Small intestine (tissue), 7 donors: ENCODE results near the gene POMT2. TPM values are rescaled to one million over a fixed set of nuclear protein-coding genes. Genes with fewer than 3 reads are reported as not detected.
"Not testable (repeated sequence)": the region's sequence is repeated elsewhere in the genome, so short reads cannot be mapped to it uniquely, and the experiment has no call there.

Source experiments
- DNase-seq, 2 donors: peaks; one replicate each; pipeline versions ENCODE4 v3.0.0 to v3.0.0-alpha.2; 2013
- FAIRE-seq: peaks from 2 replicates; lab custom pipeline; 2012; peaks lifted over from hg19 to GRCh38; lab: Jason Lieb, UNC
- H3K27ac ChIP-seq, 3 donors: one replicate each; pipeline ENCODE4 v1.5.1; 2013; ENCODE audit warnings: low read length in 2 of 3, mild to moderate bottlenecking in 2 of 3, control low read depth in 1 of 3, inconsistent platforms in 1 of 3, low read depth in 1 of 3, moderate library complexity in 1 of 3
- H3K27me3 ChIP-seq, 3 donors: one replicate each; pipeline ENCODE4 v1.6.1; 2013; ENCODE audit warnings: low read length in 3 of 3, inconsistent platforms in 1 of 3; ENCODE audit not compliant: control insufficient read depth in 3 of 3, insufficient read depth in 3 of 3
- H3K36me3 ChIP-seq, 3 donors: one replicate each; pipeline ENCODE4 v1.6.1; 2013; ENCODE audit warnings: low read length in 3 of 3, inconsistent platforms in 1 of 3, low read depth in 1 of 3, mild to moderate bottlenecking in 1 of 3, moderate library complexity in 1 of 3; ENCODE audit not compliant: control insufficient read depth in 3 of 3, insufficient read depth in 2 of 3
- H3K4me1 ChIP-seq, 3 donors: one replicate each; pipeline ENCODE4 v1.6.1; 2013; ENCODE audit warnings: low read length in 2 of 3, inconsistent platforms in 1 of 3, low read depth in 1 of 3, mild to moderate bottlenecking in 1 of 3, moderate library complexity in 1 of 3; ENCODE audit not compliant: control insufficient read depth in 3 of 3, insufficient read depth in 2 of 3
- H3K4me3 ChIP-seq, 3 donors: one replicate each; pipeline ENCODE4 v1.5.1; 2013; ENCODE audit warnings: low read length in 3 of 3, control low read depth in 1 of 3, inconsistent platforms in 1 of 3, low read depth in 1 of 3, mild to moderate bottlenecking in 1 of 3, moderate library complexity in 1 of 3
- H3K9me3 ChIP-seq, 2 donors: one replicate each; pipeline ENCODE4 v1.6.1; 2013; ENCODE audit warnings: low read depth in 1 of 2, low read length in 1 of 2; ENCODE audit not compliant: control insufficient read depth in 2 of 2, insufficient read depth in 1 of 2
- WGBS, 3 donors: extraction: QIAGEN DNeasy Blood & Tissue Kit; methylation state at CpG; one replicate each; pipeline ENCODE4 v1.1.7; 2013; 5-methylcytosine and 5-hydroxymethylcytosine counted together
- polyA plus RNA-seq, 4 donors: library from polyadenylated mRNA; stranded (reverse) in 3 of 4; unstranded in 1 of 4; fragments of 200-250 nt in 3 of 4; fragments of 120-200 nt in 1 of 4; gene quantifications; one replicate each; pipeline versions ENCODE4 v1.2.1 to v1.2.3, GENCODE V29; 2013
- donor health status: healthy with polysubstance abuse.
- donor health status: control.
- donor health status: control.
- donor health status: Bipolar disorder and iron deficiency.
- donor health status: healthy.

POMT2 gene
- polyA plus RNA-seq, 4 donors = 9.7 to 13.3 (median 10.7) TPM

- Histone ChIP-seq H3K4me3 (no peak overlapping the region), H3K36me3 (peaks cover 10 to 17% (median 11%) of the 10 kb centered on the region in 3 donors), H3K27ac (no peak overlapping the region), H3K9me3 (no peaks in the 10 kb centered on the region), H3K4me1 (no peaks in the 10 kb centered on the region), H3K27me3 (no peaks in the 10 kb centered on the region)
- WGBS, 3 donors = 91 to 98% (median 96%) methylated on average over 3 of the region's 3 CpGs
- DNase-seq (no peak), FAIRE-seq (no peak)
Observed at GRCh38 chr14:77337880-77338279, 17.2 kb upstream of the POMT2 start.

DNA sequence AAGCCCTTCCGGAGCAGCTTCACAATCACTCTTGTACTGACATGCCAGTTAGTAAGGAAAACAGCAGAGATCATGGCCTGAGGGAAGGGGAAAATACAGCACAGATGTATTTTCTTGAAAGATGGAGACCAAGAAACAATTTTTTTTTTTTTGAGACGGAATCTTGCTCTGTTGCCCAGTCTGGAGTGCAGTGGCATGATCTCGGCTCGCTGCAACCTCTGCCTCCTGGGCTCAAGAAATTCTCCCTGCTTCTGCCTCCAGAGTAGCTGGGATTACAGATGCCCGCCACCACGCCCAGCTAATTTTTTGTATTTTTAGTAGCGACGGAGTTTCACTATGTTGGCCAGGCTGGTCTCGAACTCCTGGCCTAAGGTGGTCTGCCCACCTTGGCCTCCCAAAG, 16.6 kb upstream of the POMT2 start:
- WGBS, 3 donors = 96 to 100% (median 98%) methylated on average over 8 to 9 of the region's 9 CpGs
- not testable (repeated sequence) for FAIRE-seq, H3K9me3 ChIP-seq, H3K4me3 ChIP-seq, H3K4me1 ChIP-seq, H3K27me3 ChIP-seq, DNase-seq, H3K27ac ChIP-seq
- H3K36me3 ChIP-seq = peaks cover 10 to 14% (median 11%) of the 10 kb centered on the region in 3 donors

DNA sequence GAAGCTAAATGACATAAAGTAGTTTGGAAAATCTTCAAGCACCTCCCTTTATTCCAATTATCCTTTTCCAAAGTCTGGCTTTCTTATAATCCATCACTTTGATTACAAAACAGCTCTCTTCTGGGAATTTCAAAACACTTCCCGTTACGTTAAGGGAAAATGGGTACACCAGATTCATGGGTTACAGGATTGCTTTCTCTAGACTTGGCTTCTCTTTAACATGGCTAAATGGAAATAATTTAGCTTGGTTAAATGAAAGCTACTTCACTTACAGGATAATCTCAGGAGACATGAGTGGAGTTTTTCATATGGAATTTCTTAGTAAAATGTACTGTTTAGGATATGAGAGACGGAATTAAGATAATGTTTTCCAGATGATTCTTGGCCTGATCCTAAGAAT, 14.9 kb upstream of the POMT2 start:
- no peak for FAIRE-seq
- no peaks in the 10 kb centered on the region for H3K4me1 ChIP-seq
- no peaks in the 10 kb centered on the region for H3K9me3 ChIP-seq
- H3K27ac ChIP-seq = no peak overlapping the region
- no peak overlapping the region for H3K4me3 ChIP-seq
- WGBS, 3 donors = 91 to 95% (median 94%) methylated on average over 3 of the region's 3 CpGs
- H3K27me3 ChIP-seq = no peaks in the 10 kb centered on the region
- DNase-seq = no peak
- peaks cover 0 to 5% (median 0%) of the 10 kb centered on the region in 3 donors for H3K36me3 ChIP-seq

GRCh38 chr14:77329872-77330271, 9.2 kb upstream of the POMT2 start:
- 90 to 94% (median 90%) methylated on average over 7 of the region's 7 CpGs for WGBS, 3 donors
- no peak overlapping the region for H3K27ac ChIP-seq
- FAIRE-seq (no peak), DNase-seq (no peak)
- no peaks in the 10 kb centered on the region for H3K36me3 ChIP-seq
- H3K27me3 ChIP-seq = no peaks in the 10 kb centered on the region
- H3K4me1 ChIP-seq = no peaks in the 10 kb centered on the region
- no peak overlapping the region for H3K4me3 ChIP-seq
- H3K9me3 ChIP-seq = no peaks in the 10 kb centered on the region

DNA sequence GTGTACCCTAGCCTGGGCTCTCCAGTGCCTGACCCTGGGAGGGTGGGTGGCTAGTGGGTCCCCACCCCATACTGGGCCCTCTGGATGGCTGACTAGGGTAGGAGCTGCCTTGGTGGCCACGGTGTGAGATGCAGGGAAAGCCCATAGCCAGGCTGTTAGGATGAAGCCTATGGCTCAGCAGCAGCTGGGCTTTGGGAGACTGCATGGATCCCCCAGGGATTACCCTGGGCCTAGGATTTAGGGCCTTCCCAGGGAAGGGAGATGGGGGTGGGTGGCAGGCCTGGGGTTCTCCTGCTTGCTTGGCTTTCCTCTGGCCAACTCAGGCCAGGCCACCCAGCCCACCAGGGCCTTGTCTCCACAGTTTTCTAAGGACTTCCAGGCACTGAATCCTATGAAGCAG, 6.4 kb upstream of the POMT2 start:
- H3K4me3 ChIP-seq = no peak overlapping the region

GRCh38 chr14:77325746-77326094, 5.0 kb upstream of the POMT2 start:
- no peak overlapping the region for H3K27ac ChIP-seq
- H3K9me3 ChIP-seq = no peaks in the 10 kb centered on the region
- peaks cover 0 to 7% (median 0%) of the 10 kb centered on the region in 3 donors for H3K4me1 ChIP-seq
- WGBS, 3 donors = 84 to 92% (median 91%) methylated on average over 3 of the region's 3 CpGs
- DNase-seq = no peak
- no peaks in the 10 kb centered on the region for H3K27me3 ChIP-seq
- FAIRE-seq = no peak
- H3K4me3 ChIP-seq = no peak overlapping the region
- H3K36me3 ChIP-seq = peaks cover 0 to 8% (median 0%) of the 10 kb centered on the region in 3 donors

More for the DNA sequence above, 6.4 kb upstream of the POMT2 start:
- Histone ChIP-seq H3K27ac (no peak overlapping the region), H3K36me3 (peaks cover 0 to 8% (median 0%) of the 10 kb centered on the region in 3 donors), H3K27me3 (no peaks in the 10 kb centered on the region), H3K4me1 (peaks cover 0 to 4% (median 0%) of the 10 kb centered on the region in 3 donors), H3K9me3 (no peaks in the 10 kb centered on the region)
- DNase-seq (no peak), FAIRE-seq (no peak)
- 71 to 100% (median 100%) methylated on average over 1 of the region's 1 CpG for WGBS, 3 donors

DNA sequence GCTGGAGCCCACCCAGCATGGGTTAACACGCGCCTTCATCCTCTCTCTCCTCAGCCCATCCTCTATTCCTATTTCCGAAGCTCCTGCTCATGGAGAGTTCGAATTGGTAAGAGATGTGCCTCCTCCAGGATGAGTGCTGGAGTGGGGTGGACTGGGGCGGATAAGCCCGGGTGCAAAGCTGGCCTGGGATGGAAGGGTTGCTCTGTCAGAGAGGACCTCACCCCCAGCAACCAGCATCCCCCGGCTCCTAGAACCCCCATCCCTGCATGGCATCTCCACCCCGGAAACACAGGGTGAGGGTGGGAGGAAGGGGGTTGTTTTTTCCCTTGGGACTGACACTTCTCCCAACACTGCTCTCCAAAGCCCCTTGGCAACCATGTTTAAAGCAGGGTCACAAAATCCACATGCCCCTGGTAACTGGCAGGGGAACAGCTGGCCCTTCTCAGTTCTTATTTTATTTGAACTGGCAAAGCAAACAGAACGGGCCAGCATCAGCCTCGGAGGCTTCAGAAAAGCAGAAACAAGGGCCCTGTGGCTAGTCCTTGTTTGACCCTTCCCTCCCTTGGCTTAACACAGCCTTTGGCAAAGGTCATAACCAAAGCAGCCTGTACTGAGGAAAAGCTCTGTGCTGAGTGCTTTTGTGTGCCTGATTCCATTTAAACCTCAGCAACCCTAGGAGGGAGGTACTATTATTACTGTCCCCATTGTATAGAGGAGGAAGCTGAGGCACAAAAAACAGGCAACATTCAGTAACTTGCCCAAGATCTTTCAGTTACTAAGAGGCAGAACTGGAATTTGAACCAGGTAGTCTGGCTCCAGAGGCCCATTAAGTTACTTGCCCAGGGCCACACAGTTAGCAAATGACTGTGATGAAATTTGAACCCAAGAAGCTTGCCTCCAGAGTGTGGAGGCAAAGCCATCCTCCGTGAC, 4.4 kb upstream of the POMT2 start:
- H3K36me3 ChIP-seq = peaks cover 0 to 8% (median 0%) of the 10 kb centered on the region in 3 donors
- no peak for FAIRE-seq
- H3K27ac ChIP-seq = no peak overlapping the region
- WGBS, 3 donors = 87 to 90% (median 88%) methylated on average over 11 of the region's 11 CpGs
- H3K27me3 ChIP-seq = no peaks in the 10 kb centered on the region
- H3K4me1 ChIP-seq = peaks cover 0 to 7% (median 0%) of the 10 kb centered on the region in 3 donors
- no peaks in the 10 kb centered on the region for H3K9me3 ChIP-seq
- no peak overlapping the region for H3K4me3 ChIP-seq
- DNase-seq = no peak

- Histone ChIP-seq H3K27me3 (no peaks in the 10 kb centered on the region), H3K9me3 (no peaks in the 10 kb centered on the region), H3K36me3 (peaks cover 0 to 8% (median 0%) of the 10 kb centered on the region in 3 donors), H3K4me3 (no peak overlapping the region), H3K4me1 (peaks cover 0 to 15% (median 0%) of the 10 kb centered on the region in 3 donors), H3K27ac (no peak overlapping the region)
- WGBS, 3 donors = 81 to 92% (median 91%) methylated on average over 3 of the region's 3 CpGs
- DNase-seq (no peak), FAIRE-seq (no peak)
Observed at GRCh38 chr14:77324289-77324688, 3.6 kb upstream of the POMT2 start.
